GM12874 (cell line): ENCODE data around the gene STUB1.

Experiments used
- CTCF ChIP-seq: IDR thresholded peaks from 2 replicates; pipeline ENCODE4 v1.5.1; 2011; ENCODE audit warnings: low read depth, mild to moderate bottlenecking, control low read depth, low read length, moderate library complexity; ENCODE audit not compliant: insufficient read depth

The STUB1 gene

GRCh38 chr16:678858-679813, 1.1 kb upstream of the STUB1 start:
- TF ChIP-seq CTCF, result no peak

GRCh38 chr16:680625-680945, 375 bp downstream of the STUB1 start:
- TF ChIP-seq CTCF, result no peak

GRCh38 chr16:680967-681745, 946 bp downstream of the STUB1 start:
- TF ChIP-seq CTCF, result no peak

DNA sequence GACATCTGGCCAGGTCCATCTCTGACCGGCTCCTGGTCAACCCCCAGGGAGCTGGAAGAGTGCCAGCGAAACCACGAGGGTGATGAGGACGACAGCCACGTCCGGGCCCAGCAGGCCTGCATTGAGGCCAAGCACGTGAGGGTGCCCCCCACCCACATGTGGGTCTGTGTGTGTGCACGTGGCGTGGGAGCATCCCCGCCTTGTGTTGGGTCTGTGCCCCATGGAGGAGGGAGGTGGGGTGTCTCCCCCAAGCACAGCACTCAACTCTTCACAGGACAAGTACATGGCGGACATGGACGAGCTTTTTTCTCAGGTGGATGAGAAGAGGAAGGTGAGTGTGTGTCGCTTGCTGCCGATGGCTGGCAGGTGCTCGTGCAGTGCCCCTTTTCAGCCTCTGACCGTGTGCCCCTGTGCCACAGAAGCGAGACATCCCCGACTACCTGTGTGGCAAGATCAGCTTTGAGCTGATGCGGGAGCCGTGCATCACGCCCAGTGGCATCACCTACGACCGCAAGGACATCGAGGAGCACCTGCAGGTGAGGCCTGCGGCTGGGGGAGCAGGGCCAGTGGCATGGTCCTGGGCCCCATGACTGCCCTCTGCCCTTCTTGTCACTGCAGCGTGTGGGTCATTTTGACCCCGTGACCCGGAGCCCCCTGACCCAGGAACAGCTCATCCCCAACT, 1.7 kb downstream of the STUB1 start:
- TF ChIP-seq CTCF, result no peak

DNA sequence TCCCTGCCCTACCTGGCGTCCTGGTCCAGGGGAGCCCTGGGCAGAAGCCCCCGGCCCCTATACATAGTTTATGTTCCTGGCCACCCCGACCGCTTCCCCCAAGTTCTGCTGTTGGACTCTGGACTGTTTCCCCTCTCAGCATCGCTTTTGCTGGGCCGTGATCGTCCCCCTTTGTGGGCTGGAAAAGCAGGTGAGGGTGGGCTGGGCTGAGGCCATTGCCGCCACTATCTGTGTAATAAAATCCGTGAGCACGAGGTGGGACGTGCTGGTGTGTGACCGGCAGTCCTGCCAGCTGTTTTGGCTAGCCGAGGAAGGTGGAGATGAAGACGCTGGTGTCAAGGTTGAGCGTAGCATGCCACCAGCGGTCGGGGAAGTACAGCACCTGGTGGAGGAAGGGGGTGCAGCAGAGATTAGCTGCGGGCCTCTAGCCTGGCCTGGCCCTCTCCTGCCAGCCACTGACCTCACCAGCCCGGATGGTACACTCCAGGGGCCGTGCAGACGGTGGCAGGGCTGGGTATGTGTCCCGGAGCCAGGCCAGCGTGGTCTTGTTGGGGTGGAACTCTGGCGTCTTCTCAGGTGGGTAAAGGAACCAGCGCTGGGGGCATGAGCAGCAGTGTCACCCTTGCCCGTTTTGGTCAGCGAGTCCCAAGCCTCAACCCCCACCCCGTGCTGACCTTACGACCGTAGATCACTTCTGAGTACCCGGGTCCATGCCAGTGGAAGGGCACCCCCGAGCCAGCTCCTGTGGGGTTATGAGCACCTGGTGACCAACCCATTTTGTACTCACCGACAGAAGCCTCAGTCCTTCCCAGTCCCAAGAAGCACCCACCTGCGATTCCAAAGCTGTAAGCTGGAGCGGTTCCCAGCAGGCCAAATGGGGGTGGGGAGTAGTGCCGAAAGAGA, 2.5 kb downstream of the STUB1 start:
- no peak for TF ChIP-seq CTCF

DNA sequence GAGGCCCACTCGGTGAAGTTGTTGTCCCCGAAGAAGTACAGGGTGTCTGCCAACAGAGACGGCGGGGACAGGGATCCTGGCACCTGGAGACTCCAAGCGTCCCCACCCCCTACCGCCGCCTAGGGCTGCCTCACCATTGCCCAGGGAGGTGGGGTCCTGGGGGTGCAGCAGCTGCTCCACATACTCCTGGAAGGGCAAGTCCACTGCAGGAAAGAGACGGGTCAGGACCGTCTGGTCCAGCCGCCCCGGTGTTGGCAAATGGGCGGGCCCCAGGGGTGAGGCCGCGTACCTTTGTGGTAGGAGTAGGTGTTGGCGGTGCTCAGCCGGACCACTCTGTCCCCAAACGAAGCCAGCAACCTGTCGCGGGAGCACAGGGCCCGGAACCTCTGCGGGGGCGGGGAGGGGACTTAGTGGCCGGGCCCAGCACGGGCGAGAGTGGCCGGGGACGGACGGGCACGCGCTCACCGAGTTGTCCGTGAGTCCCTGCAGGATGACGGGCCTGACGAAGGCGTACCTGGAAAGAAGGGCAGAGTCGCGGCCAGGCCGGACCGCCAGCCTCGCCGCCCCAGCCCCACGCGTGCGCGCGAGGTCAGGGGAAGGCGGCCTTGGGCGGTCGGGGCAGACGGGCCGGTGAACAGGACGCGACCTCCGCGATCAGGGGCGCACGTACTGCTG, 3.3 kb downstream of the STUB1 start:
- TF ChIP-seq CTCF, result no peak
